BLaER1 treated with 17β-estradiol and CSF1 and Interleukin-3, amounts not matched to agents 10 nM and 100 nM (cell line): ENCODE data around the gene PPFIA1.

Experiments used
- H3K27ac ChIP-seq, 11 experiments: shearing (Covaris generic); formaldehyde crosslinking; 2 replicates each; pipeline ENCODE4 v1.8.1; 2022
- H3K27me3 ChIP-seq, 11 experiments: shearing (Covaris generic); formaldehyde crosslinking; 2 replicates each; pipeline ENCODE4 v1.8.1; 2022
- H3K36me3 ChIP-seq, 11 experiments: shearing (Covaris generic); formaldehyde crosslinking; 2 replicates each; pipeline ENCODE4 v1.8.1; 2022
- H3K4me1 ChIP-seq, 10 experiments: shearing (Covaris generic); formaldehyde crosslinking; 2 replicates each; pipeline ENCODE4 v1.8.1; 2022
- H3K4me2 ChIP-seq, 11 experiments: shearing (Covaris generic); formaldehyde crosslinking; 2 replicates each; pipeline ENCODE4 v1.8.1; 2022
- H3K4me3 ChIP-seq, 10 experiments: shearing (Covaris generic); formaldehyde crosslinking; 2 replicates each; pipeline ENCODE4 v1.8.1; 2022
- H3K9ac ChIP-seq, 11 experiments: shearing (Covaris generic); formaldehyde crosslinking; 2 replicates each; pipeline ENCODE4 v1.8.1; 2022
- H3K9me3 ChIP-seq, 11 experiments: shearing (Covaris generic); formaldehyde crosslinking; replicated peaks in 1 of 11; 2 replicates each; pipeline ENCODE4 v1.8.1; 2022
- H4K20me1 ChIP-seq, 11 experiments: shearing (Covaris generic); formaldehyde crosslinking; 2 replicates each; pipeline ENCODE4 v1.8.1; 2022
- Cebpa-rat ChIP-seq, 11 experiments: shearing (Covaris generic); IDR thresholded peaks; 2 replicates each; pipeline ENCODE4 v1.8.1; 2022

PPFIA1 gene

DNA sequence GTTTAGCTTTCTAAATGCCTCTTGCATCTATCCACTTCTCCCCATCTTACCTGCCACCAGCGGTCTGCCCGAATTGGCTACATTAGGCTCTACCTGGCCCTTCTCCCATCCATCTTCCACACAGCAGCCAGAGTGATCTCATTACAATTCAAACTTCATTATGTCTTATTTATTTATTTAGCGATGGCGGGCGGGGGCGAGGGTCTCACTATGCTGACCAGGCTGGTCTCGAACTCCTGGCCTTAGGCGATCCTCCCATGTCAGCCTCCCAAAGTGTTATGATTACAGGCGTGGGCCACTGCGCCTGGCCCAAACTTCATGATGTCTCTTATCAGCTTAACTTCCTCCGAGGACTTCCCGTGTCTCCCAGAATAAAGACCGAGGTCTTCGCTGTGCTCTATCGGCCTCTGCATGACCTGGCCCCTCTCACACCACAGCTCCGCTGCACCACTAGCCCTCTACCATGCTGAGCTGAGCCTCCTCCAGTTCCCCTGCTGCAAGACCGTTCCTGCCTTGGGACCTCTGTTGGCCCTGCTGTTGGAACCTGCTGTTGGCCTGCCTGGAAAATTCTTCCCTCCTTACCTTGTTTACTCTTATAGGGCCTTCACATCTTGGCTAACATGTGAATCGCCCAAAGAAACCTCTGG lies 127.0 kb downstream of the PPFIA1 start:
- Histone ChIP-seq H3K4me1 (peaks cover 31 to 40% (median 35%) of the 10 kb centered on the region in 10 experiments), H3K4me2 (peak overlapping the region; percentile 81 to 99 (median 96)), H4K20me1 (peaks cover 13 to 94% (median 38%) of the 10 kb centered on the region in 11 experiments; a peak in 19 of 22 replicates), H3K4me3 (peak overlapping the region; percentile 48 to 68 (median 55); a peak in 19 of 20 replicates), H3K9me3 (no peaks in the 10 kb centered on the region), H3K9ac (peak overlapping the region in 7 of 11 experiments; percentile 32 to 57 (median 55); a peak in 8 of 22 replicates), H3K27ac (peak overlapping the region in 3 of 11 experiments; percentile 29 to 51 (median 43); a peak in 3 of 22 replicates), H3K36me3 (no peaks in the 10 kb centered on the region), H3K27me3 (peaks cover 56 to 95% (median 67%) of the 10 kb centered on the region in 11 experiments)
- TF ChIP-seq Cebpa-rat (IDR thresholded peaks at IDR 0.05) = no peak

GRCh38 chr11:70397983-70398833 lies 127.7 kb downstream of the PPFIA1 start, which contains the start of gene CTTN:
Gene CTTN (plus strand): TSS chr11:70398529. CDS start chr11:70407298, 8,769 bp downstream.
- H4K20me1 ChIP-seq = peaks cover 13 to 93% (median 38%) of the 10 kb centered on the region in 11 experiments; a peak in 19 of 22 replicates
- H3K4me2 ChIP-seq = peak within 1 kb of the TSS; percentile 81 to 99 (median 96)
- H3K4me1 ChIP-seq = peaks cover 31 to 40% (median 35%) of the 10 kb centered on the region in 10 experiments
- H3K36me3 ChIP-seq = no peaks in the 10 kb centered on the region
- no peak for TF ChIP-seq Cebpa-rat (IDR thresholded peaks at IDR 0.05)
- no peaks in the 10 kb centered on the region for H3K9me3 ChIP-seq
- H3K27ac ChIP-seq = peak within 1 kb of the TSS in 7 of 11 experiments; percentile 14 to 51 (median 43); a peak in 12 of 22 replicates
- H3K9ac ChIP-seq = peak within 1 kb of the TSS in 10 of 11 experiments; percentile 26 to 57 (median 48); a peak in 16 of 22 replicates
- peaks cover 60 to 99% (median 74%) of the 10 kb centered on the region in 11 experiments for H3K27me3 ChIP-seq
- peak within 1 kb of the TSS; percentile 48 to 68 (median 55) for H3K4me3 ChIP-seq

DNA sequence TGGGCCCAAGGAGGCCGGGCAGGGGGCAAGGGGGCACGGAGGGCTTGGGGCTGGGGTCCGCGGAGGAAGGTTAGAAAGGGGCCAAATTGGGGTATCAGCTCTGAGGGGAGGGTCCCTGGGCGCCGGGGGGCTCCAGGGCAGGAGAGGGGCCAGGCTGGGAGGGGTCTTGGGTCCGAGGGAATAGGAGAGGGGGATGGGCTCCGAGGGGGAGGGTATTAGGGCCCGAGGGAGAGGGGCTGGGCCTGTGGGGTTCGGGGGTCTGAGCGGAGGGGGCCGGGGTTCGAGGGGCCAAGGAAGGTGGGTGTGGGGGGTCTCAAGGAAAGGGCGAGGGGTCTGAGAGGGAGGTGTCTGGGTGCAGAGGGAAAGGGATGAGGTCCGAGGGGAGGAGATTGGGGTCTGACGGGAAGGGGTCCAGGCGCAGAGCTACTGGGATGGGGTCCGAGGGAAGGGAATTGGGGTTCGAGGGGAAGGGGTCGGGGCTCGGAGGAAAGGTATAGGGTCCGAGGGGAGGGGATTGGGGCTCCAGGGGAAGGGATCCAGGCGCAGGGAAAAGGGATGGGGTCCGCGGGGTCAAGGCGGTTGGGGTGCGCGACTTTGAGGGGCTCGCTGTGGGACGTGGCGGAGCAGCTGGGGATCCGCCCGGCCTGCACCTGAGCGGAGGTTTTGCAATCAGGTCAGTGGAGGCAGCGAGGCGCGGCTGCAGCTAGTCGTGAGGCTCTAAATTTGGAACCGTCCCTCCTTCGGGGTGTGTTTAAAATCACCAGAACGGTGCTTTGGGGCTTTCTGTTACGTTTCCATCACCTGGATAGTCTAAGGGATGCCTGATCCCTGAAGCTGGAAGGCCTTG lies 128.6 kb downstream of the PPFIA1 start:
- Histone ChIP-seq H4K20me1 (peaks cover 13 to 89% (median 38%) of the 10 kb centered on the region in 11 experiments; a peak in 19 of 22 replicates), H3K27me3 (peaks cover 60 to 98% (median 80%) of the 10 kb centered on the region in 11 experiments), H3K4me3 (peak overlapping the region in 9 of 10 experiments; percentile 48 to 68 (median 55); a peak in 12 of 20 replicates), H3K9me3 (no peaks in the 10 kb centered on the region), H3K4me1 (peaks cover 31 to 40% (median 35%) of the 10 kb centered on the region in 10 experiments), H3K27ac (peak overlapping the region in 3 of 11 experiments; percentile 16 to 51 (median 37); a peak in 2 of 22 replicates), H3K9ac (peak overlapping the region in 3 of 11 experiments; percentile 33 to 57 (median 42); a peak in 3 of 22 replicates), H3K4me2 (peak overlapping the region; percentile 81 to 99 (median 96)), H3K36me3 (no peaks in the 10 kb centered on the region)
- no peak for TF ChIP-seq Cebpa-rat (IDR thresholded peaks at IDR 0.05)

DNA sequence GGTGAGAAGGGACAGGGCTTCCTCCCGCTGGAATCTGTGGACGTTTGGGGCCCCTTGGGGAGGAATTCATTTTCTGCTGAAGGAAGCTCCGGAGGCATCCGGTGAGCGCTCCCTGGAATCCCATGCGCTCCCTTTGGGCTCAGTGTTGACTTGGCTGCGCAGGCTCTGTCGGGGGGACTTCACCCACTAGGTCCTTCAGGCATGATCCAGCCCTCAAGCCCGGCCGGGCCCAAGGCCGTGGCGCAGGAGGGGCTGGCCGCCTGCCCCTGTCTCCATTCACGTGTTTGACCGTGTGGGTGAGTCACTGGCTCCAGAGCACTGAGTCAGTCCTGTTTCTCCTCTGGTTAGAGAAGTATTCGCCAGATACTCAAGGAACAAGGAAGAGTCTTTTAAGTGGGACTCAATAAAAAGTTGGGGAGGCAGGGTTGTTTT lies 129.2 kb downstream of the PPFIA1 start:
- Histone ChIP-seq H3K4me1 (peaks cover 31 to 40% (median 35%) of the 10 kb centered on the region in 10 experiments), H4K20me1 (peaks cover 13 to 87% (median 36%) of the 10 kb centered on the region in 11 experiments; a peak in 19 of 22 replicates), H3K4me2 (peak overlapping the region; percentile 81 to 99 (median 96)), H3K27me3 (peaks cover 60 to 98% (median 85%) of the 10 kb centered on the region in 11 experiments), H3K36me3 (no peaks in the 10 kb centered on the region), H3K4me3 (no peak overlapping the region), H3K27ac (peak overlapping the region in 2 of 11 experiments; percentile 16 to 37; a peak in 2 of 22 replicates), H3K9ac (no peak overlapping the region), H3K9me3 (no peaks in the 10 kb centered on the region)
- no peak for TF ChIP-seq Cebpa-rat (IDR thresholded peaks at IDR 0.05)

DNA sequence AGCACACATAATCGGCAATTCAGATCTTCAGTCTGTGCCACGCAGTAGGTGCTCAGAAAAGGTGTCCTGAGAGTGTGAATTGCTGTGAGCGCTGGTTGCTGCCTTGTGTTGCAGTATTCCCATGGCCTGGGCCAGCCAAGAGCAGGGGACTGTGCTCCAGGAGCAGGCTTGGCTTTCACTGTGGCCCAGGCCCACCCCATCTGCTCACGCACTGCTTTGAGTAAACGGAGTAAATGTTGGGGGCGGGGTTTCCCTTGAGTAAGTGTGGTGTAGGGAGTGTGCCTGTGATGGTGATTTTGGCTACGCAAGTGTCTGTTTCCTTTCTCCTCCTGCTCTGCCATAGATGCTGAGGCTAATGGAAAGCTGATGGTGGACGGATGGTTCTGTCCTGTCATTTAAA lies 130.2 kb downstream of the PPFIA1 start:
- H3K27me3 ChIP-seq = peaks cover 70 to 100% (median 94%) of the 10 kb centered on the region in 11 experiments
- no peak for TF ChIP-seq Cebpa-rat (IDR thresholded peaks at IDR 0.05)
- no peaks in the 10 kb centered on the region for H3K9me3 ChIP-seq
- no peak overlapping the region for H3K27ac ChIP-seq
- no peaks in the 10 kb centered on the region for H3K36me3 ChIP-seq
- no peak overlapping the region for H3K4me2 ChIP-seq
- no peak overlapping the region for H3K9ac ChIP-seq
- peaks cover 31 to 40% (median 35%) of the 10 kb centered on the region in 10 experiments for H3K4me1 ChIP-seq
- peaks cover 13 to 87% (median 38%) of the 10 kb centered on the region in 11 experiments; a peak in 19 of 22 replicates for H4K20me1 ChIP-seq
- H3K4me3 ChIP-seq = no peak overlapping the region

- Histone ChIP-seq H3K9me3 (no peaks in the 10 kb centered on the region), H4K20me1 (peaks cover 13 to 82% (median 37%) of the 10 kb centered on the region in 11 experiments; a peak in 19 of 22 replicates), H3K9ac (no peak overlapping the region), H3K4me2 (no peak overlapping the region), H3K4me3 (no peak overlapping the region), H3K27ac (no peak overlapping the region), H3K36me3 (no peaks in the 10 kb centered on the region), H3K27me3 (peaks cover 64 to 97% (median 92%) of the 10 kb centered on the region in 11 experiments), H3K4me1 (peaks cover 28 to 34% (median 31%) of the 10 kb centered on the region in 10 experiments)
- no peak for TF ChIP-seq Cebpa-rat (IDR thresholded peaks at IDR 0.05)
Observed at GRCh38 chr11:70402016-70402415, 131.5 kb downstream of the PPFIA1 start.

DNA sequence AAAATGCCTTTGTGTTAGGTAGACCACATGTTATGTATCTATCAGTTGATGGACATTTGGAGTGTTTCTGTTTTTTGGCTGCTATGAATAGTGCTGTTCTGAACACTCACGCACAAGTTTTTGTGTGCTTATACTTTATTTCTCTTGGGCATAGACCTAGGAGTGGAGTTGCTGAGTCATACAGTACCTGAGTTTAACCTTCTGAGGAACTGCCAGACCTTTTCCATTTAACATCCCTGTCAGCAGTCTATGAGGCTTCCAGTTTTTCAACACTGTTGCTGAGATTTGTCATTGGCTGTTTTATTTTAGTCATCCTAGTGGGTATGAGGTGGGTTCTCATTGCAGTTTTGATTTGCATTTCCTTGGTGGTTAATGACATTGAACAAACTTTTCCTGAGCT lies 132.2 kb downstream of the PPFIA1 start:
- Histone ChIP-seq H4K20me1 (peaks cover 12 to 82% (median 31%) of the 10 kb centered on the region in 11 experiments; a peak in 18 of 22 replicates), H3K9me3 (no peaks in the 10 kb centered on the region), H3K4me3 (no peak overlapping the region), H3K27me3 (peaks cover 58 to 96% (median 86%) of the 10 kb centered on the region in 11 experiments), H3K4me2 (no peak overlapping the region), H3K4me1 (peaks cover 22 to 28% (median 24%) of the 10 kb centered on the region in 10 experiments), H3K27ac (no peak overlapping the region), H3K36me3 (no peaks in the 10 kb centered on the region), H3K9ac (no peak overlapping the region)
- no peak for TF ChIP-seq Cebpa-rat (IDR thresholded peaks at IDR 0.05)

DNA sequence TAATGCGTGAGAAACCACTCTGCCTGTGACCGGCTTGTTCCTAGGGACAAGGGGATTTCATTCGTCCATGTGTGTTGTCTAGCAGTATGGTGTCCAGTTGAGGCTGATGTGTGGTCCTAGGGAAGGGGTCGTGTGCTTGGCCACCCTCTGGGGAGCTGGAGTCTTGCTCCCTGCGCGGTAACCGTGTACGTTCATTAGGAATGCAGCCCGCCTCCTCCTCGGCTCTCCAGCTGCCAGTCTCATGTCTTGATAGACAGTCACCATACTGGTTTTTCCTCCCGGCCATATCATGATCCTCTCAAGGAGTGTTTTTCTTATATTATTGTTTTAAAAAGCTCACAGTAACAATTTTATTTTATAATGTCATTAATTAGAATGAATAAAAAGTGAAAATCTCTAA lies 133.8 kb downstream of the PPFIA1 start:
- Histone ChIP-seq H3K36me3 (no peaks in the 10 kb centered on the region), H3K27ac (no peak overlapping the region)
- TF ChIP-seq Cebpa-rat (IDR thresholded peaks at IDR 0.05) = no peak

More for the DNA sequence above, 133.8 kb downstream of the PPFIA1 start:
- Histone ChIP-seq H3K9ac (no peak overlapping the region), H4K20me1 (peaks cover 6 to 80% (median 21%) of the 10 kb centered on the region in 11 experiments; a peak in 18 of 22 replicates), H3K9me3 (no peaks in the 10 kb centered on the region), H3K4me2 (no peak overlapping the region), H3K4me3 (no peak overlapping the region), H3K4me1 (peaks cover 9 to 17% (median 13%) of the 10 kb centered on the region in 10 experiments), H3K27me3 (peaks cover 45 to 100% (median 71%) of the 10 kb centered on the region in 11 experiments)
